ENCODE data around the gene MFN1.

Gene MFN1

GRCh38 chr3:179398574-179399231, 51.2 kb downstream of the MFN1 start:
- no peak overlapping the region for H3K4me3 ChIP-seq (replicated peaks; ENCODE audit: insufficient read depth, low read length)
- no peaks in the 10 kb centered on the region for H3K27me3 ChIP-seq (ENCODE audit: insufficient read depth, poor library complexity, severe bottlenecking)
- TF ChIP-seq REST (IDR thresholded peaks at IDR 0.05; ENCODE audit: insufficient replicate concordance, low read depth) (no peak), POLR2AphosphoS5 (IDR thresholded peaks at IDR 0.05; ENCODE audit: low read depth) (no peak), CTCF (IDR thresholded peaks at IDR 0.05; ENCODE audit: insufficient read depth, low read length) (no peak), SPI1 (IDR thresholded peaks at IDR 0.05; ENCODE audit: borderline replicate concordance, low read depth) (no peak), GABPA (IDR thresholded peaks at IDR 0.05; ENCODE audit: low read depth) (no peak)
- DNase-seq (ENCODE audit: low read depth in 1 of 2, low spot score in 1 of 2), result no peak
- H3K27ac ChIP-seq (replicated peaks), result no peak overlapping the region

GRCh38 chr3:179401561-179401960, 54.1 kb downstream of the MFN1 start:
- no peaks in the 10 kb centered on the region for H3K27me3 ChIP-seq (ENCODE audit: insufficient read depth, poor library complexity, severe bottlenecking)
- no peak for DNase-seq (ENCODE audit: low read depth in 1 of 2, low spot score in 1 of 2)
- no peak overlapping the region for H3K27ac ChIP-seq (replicated peaks)
- no peak overlapping the region for H3K4me3 ChIP-seq (replicated peaks; ENCODE audit: insufficient read depth, low read length)
- TF ChIP-seq CTCF (IDR thresholded peaks at IDR 0.05; ENCODE audit: insufficient read depth, low read length), result no peak
- TF ChIP-seq SPI1 (IDR thresholded peaks at IDR 0.05; ENCODE audit: borderline replicate concordance, low read depth), result no peak
- TF ChIP-seq POLR2AphosphoS5 (IDR thresholded peaks at IDR 0.05; ENCODE audit: low read depth), result no peak
- TF ChIP-seq GABPA (IDR thresholded peaks at IDR 0.05; ENCODE audit: low read depth), result no peak
- TF ChIP-seq REST (IDR thresholded peaks at IDR 0.05; ENCODE audit: insufficient replicate concordance, low read depth), result no peak

GRCh38 chr3:179402963-179403362, 55.5 kb downstream of the MFN1 start:
- Histone ChIP-seq H3K27me3 (ENCODE audit: insufficient read depth, poor library complexity, severe bottlenecking) (no peaks in the 10 kb centered on the region), H3K4me3 (replicated peaks; ENCODE audit: insufficient read depth, low read length) (no peak overlapping the region), H3K27ac (replicated peaks) (no peak overlapping the region)
- TF ChIP-seq SPI1 (IDR thresholded peaks at IDR 0.05; ENCODE audit: borderline replicate concordance, low read depth), result no peak
- TF ChIP-seq POLR2AphosphoS5 (IDR thresholded peaks at IDR 0.05; ENCODE audit: low read depth), result no peak
- TF ChIP-seq CTCF (IDR thresholded peaks at IDR 0.05; ENCODE audit: insufficient read depth, low read length), result no peak
- TF ChIP-seq GABPA (IDR thresholded peaks at IDR 0.05; ENCODE audit: low read depth), result no peak
- no peak for TF ChIP-seq REST (IDR thresholded peaks at IDR 0.05; ENCODE audit: insufficient replicate concordance, low read depth)
- DNase-seq (ENCODE audit: low read depth in 1 of 2, low spot score in 1 of 2), result no peak
